MM.1S (cell line): ENCODE results near the gene KIDINS220.

Experiments used
- DNase-seq: peaks from one replicate; pipeline ENCODE4 v3.0.0-alpha.2; 2015
- H2AFZ ChIP-seq: fragments of 300-600 bp; sonication (generic); 2 replicates; pipeline ENCODE4 v1.6.0; 2016; ENCODE audit warnings: antibody characterized with exemption, low read length
- H3F3A ChIP-seq: fragments of 300-600 bp; sonication (generic); 2 replicates; pipeline ENCODE4 v1.6.1; 2016; ENCODE audit warnings: mild to moderate bottlenecking, antibody characterized with exemption, low read length, moderate library complexity, mixed read lengths; ENCODE audit not compliant: insufficient read depth
- H3K27ac ChIP-seq: fragments of 300-600 bp; sonication (generic); 2 replicates; pipeline ENCODE4 v1.5.1; 2016; ENCODE audit warnings: mild to moderate bottlenecking, low read length
- H3K27me3 ChIP-seq: fragments of 300-600 bp; sonication (generic); replicated peaks from 2 replicates; pipeline ENCODE4 v1.6.0; 2016; ENCODE audit warnings: low read length; ENCODE audit not compliant: insufficient read depth
- H3K36me3 ChIP-seq: fragments of 300-600 bp; sonication (generic); replicated peaks from 2 replicates; pipeline ENCODE4 v1.6.1; 2016; ENCODE audit warnings: mild to moderate bottlenecking, low read length, mixed read lengths; ENCODE audit not compliant: insufficient read depth
- H3K4me1 ChIP-seq: fragments of 300-600 bp; sonication (generic); 2 replicates; pipeline ENCODE4 v1.6.1; 2016; ENCODE audit warnings: low read length, mixed read lengths
- H3K4me2 ChIP-seq: fragments of 300-600 bp; sonication (generic); 2 replicates; pipeline ENCODE4 v1.6.0; 2016; ENCODE audit warnings: low read depth, low read length
- H3K4me3 ChIP-seq: fragments of 300-600 bp; sonication (generic); 2 replicates; pipeline ENCODE4 v1.5.1; 2016; ENCODE audit warnings: low read length, mixed read lengths
- H3K79me2 ChIP-seq: fragments of 300-600 bp; sonication (generic); 2 replicates; pipeline ENCODE4 v1.6.1; 2016; ENCODE audit warnings: mixed run types, low read length, mixed read lengths
- H3K9ac ChIP-seq: fragments of 300-600 bp; sonication (generic); 2 replicates; pipeline ENCODE4 v1.6.1; 2016; ENCODE audit warnings: low read length, mixed read lengths
- H3K9me2 ChIP-seq: fragments of 300-600 bp; sonication (generic); replicated peaks from 2 replicates; pipeline ENCODE4 v1.6.1; 2016; ENCODE audit warnings: mild to moderate bottlenecking, low read length, mixed read lengths; ENCODE audit not compliant: insufficient read depth
- H3K9me3 ChIP-seq: fragments of 300-600 bp; sonication (generic); replicated peaks from 2 replicates; pipeline ENCODE4 v1.6.1; 2016; ENCODE audit warnings: mild to moderate bottlenecking, low read length, mixed read lengths; ENCODE audit not compliant: insufficient read depth
- H4K20me1 ChIP-seq: fragments of 300-600 bp; sonication (generic); 2 replicates; pipeline ENCODE4 v1.6.1; 2016; ENCODE audit warnings: mild to moderate bottlenecking, low read length, moderate library complexity, mixed read lengths; ENCODE audit not compliant: insufficient read depth
- EZH2 ChIP-seq: fragments of 300-600 bp; sonication (generic); optimal IDR thresholded peaks from 2 replicates; pipeline ENCODE3; 2017; ENCODE audit warnings: low read depth, mild to moderate bottlenecking, antibody characterized with exemption, low read length, mixed read lengths
- EZH2phosphoT487 ChIP-seq: fragments of 300-600 bp; sonication (generic); IDR thresholded peaks from 2 replicates; pipeline ENCODE4 v1.6.1; 2018; ENCODE audit warnings: antibody characterized with exemption, low read length
- TF ChIP-seq, protein P1 (sequence below): fragments of 300-600 bp; sonication (generic); IDR thresholded peaks from 2 replicates; pipeline ENCODE4 v1.5.1; 2016; ENCODE audit warnings: antibody characterized with exemption, low read length, mixed read lengths

KIDINS220 gene

DNA sequence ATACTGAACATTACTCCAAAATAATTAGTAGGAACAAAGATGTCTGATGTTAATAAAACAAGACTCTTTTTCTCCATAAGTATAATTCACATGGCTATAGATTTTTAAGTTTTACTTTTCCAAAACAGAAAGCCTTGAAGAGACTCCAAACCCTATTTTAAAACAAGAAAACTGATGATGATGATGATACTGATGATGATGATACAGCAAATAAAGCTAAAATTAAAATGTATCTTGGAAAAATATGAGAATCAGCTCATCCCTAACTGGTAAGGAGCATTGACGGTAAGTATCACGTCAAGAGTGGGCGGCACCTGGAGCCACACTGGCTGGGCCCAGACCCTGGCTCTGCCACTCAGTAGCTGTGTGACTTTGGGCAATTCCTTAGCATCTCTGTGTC lies 116.0 kb downstream of the KIDINS220 start:
- no peaks in the 10 kb centered on the region for H3K27me3 ChIP-seq
- no peak overlapping the region for H3K9ac ChIP-seq
- H3K9me2 ChIP-seq = no peaks in the 10 kb centered on the region
- H3K27ac ChIP-seq = no peak overlapping the region
- no peak overlapping the region for H2AFZ ChIP-seq
- no peak overlapping the region for H3K4me3 ChIP-seq
- no peak overlapping the region for H3K4me2 ChIP-seq
- H3K79me2 ChIP-seq = no peaks in the 10 kb centered on the region
- no peaks in the 10 kb centered on the region for H3K9me3 ChIP-seq
- no peaks in the 10 kb centered on the region for H3K4me1 ChIP-seq
- no peaks in the 10 kb centered on the region for H4K20me1 ChIP-seq
- TF ChIP-seq, protein P1, sequence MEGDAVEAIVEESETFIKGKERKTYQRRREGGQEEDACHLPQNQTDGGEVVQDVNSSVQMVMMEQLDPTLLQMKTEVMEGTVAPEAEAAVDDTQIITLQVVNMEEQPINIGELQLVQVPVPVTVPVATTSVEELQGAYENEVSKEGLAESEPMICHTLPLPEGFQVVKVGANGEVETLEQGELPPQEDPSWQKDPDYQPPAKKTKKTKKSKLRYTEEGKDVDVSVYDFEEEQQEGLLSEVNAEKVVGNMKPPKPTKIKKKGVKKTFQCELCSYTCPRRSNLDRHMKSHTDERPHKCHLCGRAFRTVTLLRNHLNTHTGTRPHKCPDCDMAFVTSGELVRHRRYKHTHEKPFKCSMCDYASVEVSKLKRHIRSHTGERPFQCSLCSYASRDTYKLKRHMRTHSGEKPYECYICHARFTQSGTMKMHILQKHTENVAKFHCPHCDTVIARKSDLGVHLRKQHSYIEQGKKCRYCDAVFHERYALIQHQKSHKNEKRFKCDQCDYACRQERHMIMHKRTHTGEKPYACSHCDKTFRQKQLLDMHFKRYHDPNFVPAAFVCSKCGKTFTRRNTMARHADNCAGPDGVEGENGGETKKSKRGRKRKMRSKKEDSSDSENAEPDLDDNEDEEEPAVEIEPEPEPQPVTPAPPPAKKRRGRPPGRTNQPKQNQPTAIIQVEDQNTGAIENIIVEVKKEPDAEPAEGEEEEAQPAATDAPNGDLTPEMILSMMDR = no peak
- TF ChIP-seq EZH2 (no peak), EZH2phosphoT487 (no peak)
- no peaks in the 10 kb centered on the region for H3K36me3 ChIP-seq
- DNase-seq = no peak
- no peaks in the 10 kb centered on the region for H3F3A ChIP-seq

DNA sequence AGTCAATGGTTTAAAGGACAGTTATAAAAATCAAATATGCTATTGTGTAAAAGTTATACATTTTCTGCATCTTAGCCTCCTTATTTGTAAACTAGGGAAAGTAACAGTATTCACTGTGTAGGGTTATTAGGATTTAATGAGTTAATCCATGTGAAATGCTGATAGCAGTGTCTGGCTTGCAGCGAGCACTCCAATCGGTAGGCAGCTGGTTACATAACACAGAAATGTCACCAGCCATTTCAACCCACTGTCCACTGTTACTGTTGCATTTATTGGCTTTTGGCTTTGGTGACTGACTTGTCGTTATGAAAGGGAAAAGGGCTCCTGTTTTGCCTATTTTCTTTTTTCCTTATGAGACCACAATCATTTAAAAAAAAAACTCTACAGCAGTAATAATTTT lies 116.7 kb downstream of the KIDINS220 start:
- no peaks in the 10 kb centered on the region for H3K9me2 ChIP-seq
- no peaks in the 10 kb centered on the region for H4K20me1 ChIP-seq
- H3K4me1 ChIP-seq = no peaks in the 10 kb centered on the region
- no peak overlapping the region for H3K4me2 ChIP-seq
- H3K79me2 ChIP-seq = no peaks in the 10 kb centered on the region
- no peak for DNase-seq
- H2AFZ ChIP-seq = no peak overlapping the region
- H3K36me3 ChIP-seq = no peaks in the 10 kb centered on the region
- H3K27ac ChIP-seq = no peak overlapping the region
- no peak overlapping the region for H3K4me3 ChIP-seq
- no peak overlapping the region for H3K9ac ChIP-seq
- H3K9me3 ChIP-seq = no peaks in the 10 kb centered on the region
- TF ChIP-seq EZH2phosphoT487 (no peak), EZH2 (no peak)
- TF ChIP-seq, protein P1 = no peak
- no peaks in the 10 kb centered on the region for H3F3A ChIP-seq
- H3K27me3 ChIP-seq = no peaks in the 10 kb centered on the region

DNA sequence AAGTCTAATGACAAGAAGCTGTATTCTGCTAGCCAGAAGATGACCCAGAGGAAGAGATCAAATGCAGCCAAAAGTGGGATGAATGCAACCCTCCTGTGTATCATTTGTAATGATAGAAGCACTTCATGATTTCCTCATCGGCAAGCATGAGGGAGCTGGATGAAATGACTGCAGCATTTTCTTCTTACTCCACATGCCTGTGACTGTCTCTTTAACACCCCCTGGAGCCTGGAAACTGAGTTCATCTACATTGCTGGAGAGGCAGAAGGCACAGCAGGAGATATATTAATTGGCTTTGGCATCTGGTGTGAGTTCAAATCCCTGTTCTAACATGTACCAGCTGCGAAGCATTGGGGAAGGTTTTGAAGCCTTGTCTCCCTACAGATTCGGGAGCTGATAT lies 117.9 kb downstream of the KIDINS220 start:
- H3K4me2 ChIP-seq = no peak overlapping the region
- no peak overlapping the region for H3K27ac ChIP-seq
- H3K36me3 ChIP-seq = no peaks in the 10 kb centered on the region
- no peak overlapping the region for H3K4me3 ChIP-seq
- TF ChIP-seq, protein P1 = no peak
- TF ChIP-seq EZH2phosphoT487 (no peak), EZH2 (no peak)
- DNase-seq = no peak
- no peaks in the 10 kb centered on the region for H3F3A ChIP-seq
- no peaks in the 10 kb centered on the region for H4K20me1 ChIP-seq
- H2AFZ ChIP-seq = no peak overlapping the region
- no peaks in the 10 kb centered on the region for H3K79me2 ChIP-seq
- no peaks in the 10 kb centered on the region for H3K9me3 ChIP-seq
- H3K9ac ChIP-seq = no peak overlapping the region
- H3K9me2 ChIP-seq = no peaks in the 10 kb centered on the region
- no peaks in the 10 kb centered on the region for H3K27me3 ChIP-seq
- H3K4me1 ChIP-seq = no peaks in the 10 kb centered on the region

DNA sequence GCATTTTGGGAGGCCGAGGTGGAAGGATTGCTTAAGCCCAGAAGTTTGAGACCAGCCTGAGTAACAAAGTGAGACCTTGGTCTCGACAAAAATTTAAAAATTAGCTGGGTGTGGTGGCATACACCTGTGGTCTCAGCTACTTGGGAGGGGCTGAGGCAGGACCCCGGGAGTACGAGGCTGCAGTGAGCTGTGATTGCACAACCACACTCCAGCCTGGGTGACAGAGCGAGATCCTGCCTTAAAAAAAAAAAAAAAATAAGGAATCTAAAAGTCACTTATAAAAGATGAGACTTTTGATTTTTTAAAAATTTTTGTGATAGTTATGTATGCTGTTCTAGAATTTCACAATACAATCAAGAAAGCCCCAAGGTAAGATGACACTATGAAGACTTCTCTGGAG lies 122.4 kb downstream of the KIDINS220 start:
- H3K36me3 ChIP-seq = no peaks in the 10 kb centered on the region
- no peaks in the 10 kb centered on the region for H3K27me3 ChIP-seq
- H3K4me1 ChIP-seq = no peaks in the 10 kb centered on the region
- H3K4me2 ChIP-seq = no peak overlapping the region
- no peak overlapping the region for H3K27ac ChIP-seq
- no peaks in the 10 kb centered on the region for H3F3A ChIP-seq
- no peaks in the 10 kb centered on the region for H3K79me2 ChIP-seq
- H3K4me3 ChIP-seq = no peak overlapping the region
- no peak overlapping the region for H3K9ac ChIP-seq
- no peak overlapping the region for H2AFZ ChIP-seq
- H3K9me2 ChIP-seq = no peaks in the 10 kb centered on the region
- no peak for DNase-seq
- H4K20me1 ChIP-seq = no peaks in the 10 kb centered on the region
- no peaks in the 10 kb centered on the region for H3K9me3 ChIP-seq
- TF ChIP-seq, protein P1 = no peak
- TF ChIP-seq EZH2 = no peak
- no peak for TF ChIP-seq EZH2phosphoT487
